Measurements from ENCODE around the gene HS3ST3A1.

The HS3ST3A1 gene

DNA sequence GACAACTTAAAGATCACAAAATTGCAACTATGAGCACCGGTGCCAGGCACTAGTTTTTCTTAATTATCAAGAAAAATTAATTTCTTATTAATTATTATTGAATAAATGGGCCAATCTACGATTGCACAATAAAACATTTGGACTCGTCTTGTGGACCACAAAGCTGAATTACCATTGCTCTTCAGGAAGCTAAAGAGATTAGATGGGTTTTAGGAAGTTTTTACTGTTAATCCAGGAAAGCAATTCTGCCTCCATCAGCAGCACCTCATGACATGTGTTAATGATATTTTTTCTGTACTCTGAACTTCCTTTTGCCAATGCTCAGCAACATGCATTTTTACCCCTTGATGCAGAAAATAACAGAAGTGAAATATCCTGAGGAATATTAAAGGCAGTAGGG is 37.9 kb downstream of the HS3ST3A1 start:
- no peak for DNase-seq (ENCODE audit: low read depth)
- no peak overlapping the region for H3K4me3 ChIP-seq (ENCODE audit: low read depth, low read length)
- TF ChIP-seq, protein P1, sequence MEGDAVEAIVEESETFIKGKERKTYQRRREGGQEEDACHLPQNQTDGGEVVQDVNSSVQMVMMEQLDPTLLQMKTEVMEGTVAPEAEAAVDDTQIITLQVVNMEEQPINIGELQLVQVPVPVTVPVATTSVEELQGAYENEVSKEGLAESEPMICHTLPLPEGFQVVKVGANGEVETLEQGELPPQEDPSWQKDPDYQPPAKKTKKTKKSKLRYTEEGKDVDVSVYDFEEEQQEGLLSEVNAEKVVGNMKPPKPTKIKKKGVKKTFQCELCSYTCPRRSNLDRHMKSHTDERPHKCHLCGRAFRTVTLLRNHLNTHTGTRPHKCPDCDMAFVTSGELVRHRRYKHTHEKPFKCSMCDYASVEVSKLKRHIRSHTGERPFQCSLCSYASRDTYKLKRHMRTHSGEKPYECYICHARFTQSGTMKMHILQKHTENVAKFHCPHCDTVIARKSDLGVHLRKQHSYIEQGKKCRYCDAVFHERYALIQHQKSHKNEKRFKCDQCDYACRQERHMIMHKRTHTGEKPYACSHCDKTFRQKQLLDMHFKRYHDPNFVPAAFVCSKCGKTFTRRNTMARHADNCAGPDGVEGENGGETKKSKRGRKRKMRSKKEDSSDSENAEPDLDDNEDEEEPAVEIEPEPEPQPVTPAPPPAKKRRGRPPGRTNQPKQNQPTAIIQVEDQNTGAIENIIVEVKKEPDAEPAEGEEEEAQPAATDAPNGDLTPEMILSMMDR (IDR thresholded peaks at IDR 0.05; ENCODE audit: insufficient read depth, low read depth, low read length, missing control alignments): no peak

DNA sequence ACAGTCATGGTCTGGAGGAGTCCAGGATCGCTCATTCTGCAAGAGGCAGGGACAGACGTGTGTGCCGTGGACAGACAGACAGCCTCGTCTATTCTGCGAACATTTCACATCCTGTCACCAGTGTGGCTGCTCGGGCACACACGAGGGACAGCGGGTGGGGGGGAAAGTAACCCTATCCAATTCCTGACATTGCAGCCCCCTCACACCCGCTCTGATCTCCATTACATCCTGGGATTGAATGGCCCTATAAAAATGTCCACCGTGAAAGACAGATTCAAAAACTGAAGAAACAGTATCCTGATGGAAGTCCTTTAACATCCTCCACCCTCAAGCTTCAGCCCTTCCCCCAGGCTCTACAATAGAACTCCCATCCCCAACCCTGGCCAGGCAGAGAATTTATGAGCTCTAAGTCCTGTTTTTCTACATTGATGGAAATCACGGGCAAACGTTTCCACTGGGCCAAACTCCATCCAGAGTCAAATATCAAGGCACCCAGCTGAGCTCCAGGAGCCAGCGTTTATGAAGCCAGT is 39.4 kb downstream of the HS3ST3A1 start:
- TF ChIP-seq, protein P1 (IDR thresholded peaks at IDR 0.05; ENCODE audit: insufficient read depth, low read depth, low read length, missing control alignments): no peak
- H3K4me3 ChIP-seq (ENCODE audit: low read depth, low read length): no peak overlapping the region
- no peak for DNase-seq (ENCODE audit: low read depth)

DNA sequence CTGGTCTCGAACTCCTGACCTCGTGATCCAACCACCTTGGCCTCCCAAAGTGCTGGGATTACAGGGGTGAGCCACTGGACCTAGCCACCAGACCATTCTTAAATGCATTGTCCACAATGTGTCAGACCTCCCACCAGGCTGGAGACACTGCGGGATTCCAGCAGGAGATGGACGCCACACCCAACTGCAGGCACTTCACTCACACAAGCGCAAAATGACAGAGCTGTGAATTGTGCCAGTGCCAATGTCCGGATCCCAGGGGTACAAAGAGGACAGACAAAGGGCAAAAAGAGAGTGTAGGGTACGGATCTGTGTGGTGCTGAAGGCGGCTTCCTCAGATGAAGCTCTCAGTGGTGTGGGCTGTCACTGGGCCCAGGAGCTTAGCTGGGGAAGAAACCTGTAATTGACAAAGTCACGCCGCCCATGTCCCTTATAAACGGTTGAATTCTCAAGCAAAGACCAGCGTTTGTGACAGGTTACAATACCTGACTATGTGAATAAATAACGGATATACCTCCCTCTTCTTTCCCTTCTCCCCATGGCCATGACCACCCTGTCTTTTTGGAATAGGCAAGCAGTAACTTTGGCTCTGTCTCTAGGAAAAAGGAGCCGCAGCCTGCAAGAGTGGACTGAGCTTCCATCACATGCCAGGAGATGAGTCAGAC is 40.0 kb downstream of the HS3ST3A1 start:
- H3K4me3 ChIP-seq (ENCODE audit: low read depth, low read length): no peak overlapping the region
- TF ChIP-seq, protein P1 (IDR thresholded peaks at IDR 0.05; ENCODE audit: insufficient read depth, low read depth, low read length, missing control alignments): no peak
- no peak for DNase-seq (ENCODE audit: low read depth)

DNA sequence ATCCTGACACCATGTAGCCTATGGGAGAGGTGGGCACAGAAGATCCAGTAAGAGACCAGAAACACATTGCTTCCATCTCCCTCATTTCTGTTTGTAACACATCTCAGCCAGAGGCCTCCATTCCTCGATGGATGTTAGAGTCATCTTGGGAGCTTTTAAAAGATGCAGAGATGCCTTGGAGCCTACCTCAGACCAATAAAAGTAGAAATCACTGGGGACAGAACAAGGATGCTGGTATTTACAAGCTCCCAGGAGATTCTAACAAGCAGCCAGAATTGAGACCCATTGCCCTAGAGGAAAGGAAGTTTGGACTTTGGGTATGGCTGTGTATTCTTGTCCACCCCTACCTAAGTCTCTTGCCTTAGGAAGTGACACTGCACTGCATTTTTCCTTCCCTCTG is 40.8 kb downstream of the HS3ST3A1 start:
- no peak overlapping the region for H3K4me3 ChIP-seq (ENCODE audit: low read depth, low read length)
- TF ChIP-seq, protein P1 (IDR thresholded peaks at IDR 0.05; ENCODE audit: insufficient read depth, low read depth, low read length, missing control alignments): no peak
- no peak for DNase-seq (ENCODE audit: low read depth)

DNA sequence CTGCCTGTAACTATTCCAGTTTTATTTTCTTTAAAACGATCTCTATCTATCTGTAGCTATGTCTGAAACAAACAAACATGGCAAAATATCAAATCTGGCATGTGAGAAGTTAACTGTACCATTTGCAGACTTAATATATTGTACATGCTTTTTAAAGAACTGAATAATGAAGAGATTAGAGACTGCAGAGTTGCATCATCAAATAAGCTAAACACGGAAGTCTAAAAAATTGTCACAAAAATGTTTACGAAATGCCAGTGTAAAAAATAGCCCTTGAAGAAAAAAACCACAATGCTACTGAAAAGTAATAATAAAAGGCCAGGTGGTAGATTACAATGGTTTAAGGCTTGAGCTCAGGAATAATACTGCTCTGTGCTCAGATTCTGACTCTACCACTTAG is 43.1 kb downstream of the HS3ST3A1 start:
- no peak for DNase-seq (ENCODE audit: low read depth)
- TF ChIP-seq, protein P1 (IDR thresholded peaks at IDR 0.05; ENCODE audit: insufficient read depth, low read depth, low read length, missing control alignments): no peak
- H3K4me3 ChIP-seq (ENCODE audit: low read depth, low read length): no peak overlapping the region

DNA sequence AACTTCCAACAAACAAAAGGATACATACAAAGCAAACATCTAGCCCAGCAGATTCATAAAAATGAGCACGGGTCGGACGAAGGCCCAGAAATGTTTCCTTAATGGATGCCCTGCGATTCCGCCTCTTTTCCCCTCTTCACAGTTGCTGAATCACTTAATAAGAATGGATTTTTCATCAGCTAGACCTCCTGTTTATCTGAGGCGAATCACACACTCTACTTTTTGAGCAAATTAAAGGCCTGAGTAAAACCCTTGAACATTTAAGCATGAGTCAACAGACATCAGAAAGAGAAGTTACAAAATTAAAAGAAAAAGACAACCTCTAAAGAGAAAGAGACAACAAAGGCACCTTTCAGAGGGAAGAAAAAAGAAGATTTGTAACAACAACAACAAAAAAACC is 44.7 kb downstream of the HS3ST3A1 start:
- DNase-seq (ENCODE audit: low read depth): no peak
- TF ChIP-seq, protein P1 (IDR thresholded peaks at IDR 0.05; ENCODE audit: insufficient read depth, low read depth, low read length, missing control alignments): no peak
- no peak overlapping the region for H3K4me3 ChIP-seq (ENCODE audit: low read depth, low read length)

DNA sequence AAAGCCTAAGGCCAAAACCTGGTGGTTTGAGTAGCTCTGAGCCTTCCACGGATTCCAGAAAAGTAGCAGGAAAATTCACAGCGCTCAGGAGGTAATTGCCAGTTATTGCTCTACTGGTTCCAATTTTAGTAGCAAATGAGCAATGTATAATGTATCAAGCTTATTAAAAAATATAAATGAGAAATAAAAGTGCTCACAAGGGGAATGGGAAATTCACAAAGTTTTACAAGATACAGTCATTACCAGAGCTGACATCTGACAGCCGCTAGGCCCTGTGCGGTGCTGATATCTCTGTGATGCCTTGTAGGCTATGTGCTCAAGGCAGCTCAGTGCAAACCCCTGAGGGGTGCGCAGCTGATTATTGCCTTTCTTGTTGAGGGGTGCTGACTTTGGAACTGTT is 47.5 kb downstream of the HS3ST3A1 start:
- DNase-seq (ENCODE audit: low read depth): no peak
- TF ChIP-seq, protein P1 (IDR thresholded peaks at IDR 0.05; ENCODE audit: insufficient read depth, low read depth, low read length, missing control alignments): no peak
- H3K4me3 ChIP-seq (ENCODE audit: low read depth, low read length): no peak overlapping the region
